Tibial nerve (tissue), 4 donors: ENCODE results near the gene GPR37L1. TPM values are rescaled to one million over a fixed set of nuclear protein-coding genes. Genes with fewer than 3 reads are reported as not detected.
"Not testable (repeated sequence)": the region's sequence is repeated elsewhere in the genome, so short reads cannot be mapped to it uniquely, and the experiment has no call there.

Source experiments
- DNase-seq, 2 donors: peaks; one replicate each; pipeline ENCODE4 v3.0.0-alpha.2; 2019; ENCODE audit warnings: low spot score in 2 of 2
- H3K27ac ChIP-seq, 4 donors: fragments of 200-600 bp; sonication (generic) in 3 of 4; one replicate each; pipeline ENCODE4 v1.5.1; 2017 to 2019; ENCODE audit warnings: mild to moderate bottlenecking in 1 of 4
- H3K27me3 ChIP-seq, 2 donors: fragments of 200-600 bp; sonication (generic) in 1 of 2; one replicate each; pipeline versions ENCODE4 v1.5.1 to v1.6.0; 2017 to 2019
- H3K36me3 ChIP-seq, 3 donors: fragments of 200-600 bp; sonication (generic); one replicate each; pipeline ENCODE4 v1.5.1; 2018 to 2019
- H3K4me1 ChIP-seq, 4 donors: fragments of 200-600 bp; sonication (generic) in 3 of 4; one replicate each; pipeline ENCODE4 v1.5.1; 2017 to 2019
- H3K4me3 ChIP-seq, 4 donors: fragments of 200-600 bp; sonication (generic) in 3 of 4; one replicate each; pipeline ENCODE4 v1.5.1; 2017 to 2019; ENCODE audit warnings: mild to moderate bottlenecking in 1 of 4, moderate library complexity in 1 of 4
- H3K9me3 ChIP-seq, 4 donors: fragments of 200-600 bp; sonication (generic) in 3 of 4; one replicate each; pipeline ENCODE4 v1.5.1; 2017 to 2019
- CTCF ChIP-seq, 5 experiments: fragments of 200-600 bp in 3 of 5; fragments of 450-650 bp in 2 of 5; sonication (generic) in 3 of 5; IDR thresholded peaks; one replicate each; pipeline ENCODE4 v1.5.1; 2016 to 2019; ENCODE audit warnings: antibody characterized with exemption in 5 of 5, mild to moderate bottlenecking in 3 of 5, moderate library complexity in 2 of 5
- EP300 ChIP-seq, 2 donors: sonication (generic); formaldehyde crosslinking; IDR thresholded peaks; one replicate each; pipeline ENCODE4 v1.6.1; 2017; ENCODE audit warnings: antibody characterized with exemption in 2 of 2, mild to moderate bottlenecking in 1 of 2
- POLR2A ChIP-seq, 2 donors: fragments of 450-650 bp; IDR thresholded peaks; one replicate each; pipeline ENCODE4 v1.6.1; 2017; ENCODE audit warnings: antibody characterized with exemption in 2 of 2, mild to moderate bottlenecking in 2 of 2, moderate library complexity in 2 of 2
- whole genome bisulfite sequencing, 2 donors: methylation state at CpG; one replicate each; pipeline ENCODE4 v1.1.5; 2018; 5-methylcytosine and 5-hydroxymethylcytosine counted together
- small RNA-seq: library from RNA; depleted of rRNA; stranded (forward); fragments of <200 nt; gene quantifications from one replicate; pipeline ENCODE3, GENCODE V24; 2016
- total RNA-seq, 4 donors: library from RNA; depleted of rRNA; stranded (reverse); fragments of >200 nt; gene quantifications; one replicate each; pipeline ENCODE4 v1.1.0, GENCODE V29; 2016

GPR37L1 gene
- total RNA-seq, 4 donors from 2014 or later, result 13.8 to 26.3 (median 24.3) TPM

DNA sequence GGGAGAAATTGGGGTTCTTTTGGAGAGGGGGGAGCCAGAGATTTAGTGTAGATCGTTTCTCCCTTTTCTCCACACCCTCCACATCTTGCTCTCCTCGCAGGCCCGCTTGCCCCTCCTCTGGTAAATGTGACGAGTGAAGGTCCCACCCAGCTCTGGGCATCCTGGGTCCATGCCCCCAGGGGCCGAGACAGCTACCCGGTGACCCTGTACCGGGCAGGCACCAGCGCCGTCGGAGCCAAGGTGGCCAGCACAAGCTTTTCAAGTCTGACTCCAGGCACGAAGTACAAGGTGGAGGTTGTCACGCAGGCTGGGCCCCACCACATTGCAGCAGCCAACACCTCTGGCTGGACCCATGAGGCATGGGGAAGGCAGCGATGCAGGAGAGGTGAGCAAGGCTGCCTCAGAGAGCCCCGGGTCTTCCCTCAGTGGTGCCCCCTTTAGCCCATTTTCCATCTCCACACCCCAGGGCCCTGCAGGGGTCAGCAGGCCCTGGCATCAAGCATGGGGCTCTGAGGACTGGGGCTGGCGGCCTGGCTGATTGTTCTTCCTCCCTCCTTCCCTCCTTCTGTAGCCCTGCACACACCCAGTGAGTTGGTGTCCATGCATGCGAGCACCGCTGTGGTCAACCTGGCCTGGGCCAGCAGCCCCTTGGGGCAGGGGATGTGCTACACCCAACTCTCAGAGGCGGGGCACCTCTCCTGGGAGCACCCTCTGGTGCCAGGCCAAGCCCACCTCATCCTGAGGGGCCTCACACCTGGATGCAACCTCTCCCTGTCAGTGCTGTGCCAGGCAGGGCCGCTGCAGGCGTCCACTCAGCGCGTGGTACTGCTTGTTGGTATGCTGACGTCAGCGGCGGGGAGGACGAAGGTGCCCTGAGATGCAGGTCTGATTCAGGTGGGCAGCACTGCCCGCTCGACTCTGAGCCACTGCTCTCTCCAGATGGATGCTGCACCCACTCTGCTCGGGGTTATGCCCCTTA is 54.5 kb downstream of the GPR37L1 start:
- peaks cover 0 to 3% (median 0%) of the 10 kb centered on the region in 3 donors for H3K36me3 ChIP-seq
- 87 to 89% methylated on average over 26 to 28 of the region's 29 CpGs for WGBS, 2 donors

DNA sequence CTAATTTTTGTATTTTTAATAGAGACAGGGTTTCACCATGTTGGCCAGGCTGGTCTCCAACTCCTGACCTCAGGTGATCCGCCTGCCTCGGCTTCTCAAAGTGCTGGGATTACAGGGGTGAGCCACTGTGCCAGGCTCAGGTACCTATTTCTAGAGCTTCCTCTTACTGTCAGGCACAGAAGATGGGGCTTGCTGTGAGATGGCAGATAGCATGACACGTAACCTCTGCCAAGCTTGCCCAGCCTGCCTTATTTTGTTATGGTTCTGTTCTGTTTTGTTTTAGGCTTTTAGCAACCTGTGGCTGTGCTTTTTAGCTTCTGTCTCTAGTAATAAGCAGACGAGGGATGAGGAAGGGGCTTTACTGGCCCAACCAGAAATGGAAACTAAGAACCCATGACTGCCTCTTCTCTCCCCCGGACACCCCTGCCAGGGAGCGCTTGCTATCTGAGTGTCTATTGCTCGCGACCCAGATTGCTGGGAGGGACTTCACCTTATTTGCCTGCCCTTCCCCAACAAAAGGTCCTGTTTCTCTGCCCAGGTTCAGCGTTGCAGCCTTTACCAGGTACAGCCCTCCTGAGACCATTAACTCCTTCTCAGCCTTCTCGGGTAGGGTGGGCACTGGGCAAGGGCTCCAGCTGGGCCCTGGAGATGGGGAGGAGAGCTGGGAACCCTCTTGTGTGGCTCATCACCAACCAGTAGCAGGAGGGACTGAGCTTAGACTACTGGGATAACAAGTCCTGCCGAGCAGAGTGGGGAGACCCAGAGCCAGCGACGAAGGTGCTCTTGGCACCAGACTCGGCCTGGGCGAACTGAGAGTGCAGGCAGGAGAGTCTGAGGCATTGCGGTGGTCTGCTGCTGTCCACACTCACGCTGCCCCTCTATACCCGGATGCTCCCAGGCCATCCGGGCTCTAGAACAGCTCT is 57.4 kb downstream of the GPR37L1 start:
- Histone ChIP-seq H3K9me3 (no peaks in the 10 kb centered on the region), H3K27me3 (no peaks in the 10 kb centered on the region), H3K36me3 (peaks cover 0 to 3% (median 0%) of the 10 kb centered on the region in 3 donors), H3K27ac (no peak overlapping the region), H3K4me3 (no peak overlapping the region), H3K4me1 (peaks cover 0 to 9% (median 4%) of the 10 kb centered on the region in 4 donors)
- 80 to 83% methylated on average over 19 of the region's 19 CpGs for WGBS, 2 donors
- no peak for TF ChIP-seq EP300 (IDR thresholded peaks at IDR 0.05)
- no peak for DNase-seq

More for the DNA sequence above, 54.5 kb downstream of the GPR37L1 start:
- Histone ChIP-seq H3K4me1 (no peaks in the 10 kb centered on the region), H3K4me3 (no peak overlapping the region), H3K9me3 (no peaks in the 10 kb centered on the region), H3K27me3 (no peaks in the 10 kb centered on the region), H3K27ac (no peak overlapping the region)
- no peak for TF ChIP-seq CTCF (IDR thresholded peaks at IDR 0.05)
- DNase-seq, result no peak

- not testable (repeated sequence) for DNase-seq, H3K4me3 ChIP-seq, H3K36me3 ChIP-seq, H3K9me3 ChIP-seq, H3K27me3 ChIP-seq, H3K27ac ChIP-seq
- peaks cover 0 to 15% (median 4%) of the 10 kb centered on the region in 4 donors for H3K4me1 ChIP-seq
- WGBS, 2 donors, result 75% methylated on average over 2 of the region's 2 CpGs
Measured at GRCh38 chr1:202180751-202181139, 58.0 kb downstream of the GPR37L1 start.

DNA sequence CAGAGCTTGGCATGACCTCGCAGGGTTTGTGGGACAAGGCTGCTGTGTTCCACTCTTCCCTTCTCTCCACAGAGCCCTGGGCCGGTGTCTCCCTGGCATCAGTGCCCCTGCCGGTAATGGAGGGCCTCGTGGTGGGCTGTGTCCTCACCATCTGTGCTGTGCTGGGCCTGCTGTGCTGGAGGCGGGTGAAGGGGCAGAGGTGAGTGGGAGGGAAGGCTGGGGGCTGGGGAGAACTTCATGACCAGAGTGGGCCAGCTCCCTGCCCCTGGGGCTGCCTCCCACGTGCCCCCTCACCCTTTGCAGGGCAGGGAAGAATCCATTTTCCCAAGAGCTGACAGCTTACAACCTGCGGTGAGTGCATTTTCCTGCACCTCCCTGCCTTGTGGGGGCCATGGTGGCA is 58.9 kb downstream of the GPR37L1 start:
- Histone ChIP-seq H3K36me3 (peaks cover 0 to 3% (median 0%) of the 10 kb centered on the region in 3 donors), H3K4me3 (no peak overlapping the region), H3K27ac (no peak overlapping the region), H3K4me1 (peaks cover 0 to 15% (median 4%) of the 10 kb centered on the region in 4 donors), H3K27me3 (no peaks in the 10 kb centered on the region), H3K9me3 (no peaks in the 10 kb centered on the region)
- DNase-seq, result no peak
- no peak for TF ChIP-seq CTCF (IDR thresholded peaks at IDR 0.05)
- WGBS, 2 donors, result 67 to 72% methylated on average over 6 to 7 of the region's 7 CpGs

DNA sequence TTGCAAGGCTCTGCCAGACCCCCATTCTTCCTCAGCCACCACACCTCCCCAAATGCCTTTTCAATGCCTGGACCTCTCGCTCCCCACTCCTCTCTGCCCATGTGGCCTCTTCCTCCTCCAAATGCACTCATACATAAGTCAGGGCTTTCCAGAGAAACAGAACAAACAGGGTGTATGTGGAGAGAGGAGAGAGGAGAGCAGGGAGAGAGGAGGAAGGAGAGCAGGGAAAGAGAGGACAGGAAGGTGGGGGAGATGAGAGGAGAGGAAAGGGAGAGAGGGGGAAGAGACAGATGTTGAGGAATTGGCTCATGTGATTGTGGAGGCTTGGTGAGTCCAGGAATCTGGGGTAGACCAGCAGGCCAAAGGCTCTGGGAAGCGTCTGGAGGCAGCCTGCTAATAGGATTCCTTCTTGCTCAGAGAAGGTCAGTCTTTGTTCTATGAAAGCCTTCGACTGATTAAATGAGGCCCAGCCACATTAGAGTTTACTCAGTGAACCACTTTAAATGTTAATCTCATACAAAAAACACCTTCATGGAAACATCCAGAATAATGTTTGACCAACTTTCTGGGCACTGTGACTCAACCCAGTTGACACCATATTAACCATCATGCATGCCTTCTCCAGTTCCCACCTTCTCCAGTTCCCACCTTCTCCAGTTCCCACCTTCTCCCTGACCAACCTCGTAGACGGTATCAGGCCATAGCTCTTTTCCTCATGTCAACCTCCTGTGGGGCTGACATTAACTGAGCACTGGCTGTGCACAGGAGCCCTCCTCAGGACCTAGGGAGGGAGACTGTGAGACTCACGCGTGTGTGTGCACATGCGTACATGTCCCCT is 59.5 kb downstream of the GPR37L1 start:
- Histone ChIP-seq H3K36me3 (peaks cover 0 to 3% (median 0%) of the 10 kb centered on the region in 3 donors), H3K27ac (no peak overlapping the region), H3K9me3 (no peaks in the 10 kb centered on the region), H3K4me3 (no peak overlapping the region), H3K27me3 (no peaks in the 10 kb centered on the region), H3K4me1 (peaks cover 0 to 15% (median 4%) of the 10 kb centered on the region in 4 donors)
- TF ChIP-seq CTCF (IDR thresholded peaks at IDR 0.05), result no peak
- TF ChIP-seq EP300 (IDR thresholded peaks at IDR 0.05), result no peak
- no peak for TF ChIP-seq POLR2A (IDR thresholded peaks at IDR 0.05)
- WGBS, 2 donors, result 83 to 84% methylated on average over 8 of the region's 8 CpGs
- no peak for DNase-seq

Small RNA genes within 50 kb of the gene (small RNA-seq; reads per million reads assigned to genes)
- gene CRIP1P3, result not detected

Other genes with a start within 250 kb of the GPR37L1 start
- 10 to 100 TPM; 42.6 to 76.6 (median 66.4) TPM for gene SHISA4, start 234.0 kb upstream of the GPR37L1 start, total RNA-seq
- 100 to 1,000 TPM in 2 of 4 donors, 10 to 100 TPM in 2; 86.9 to 165 (median 107) TPM for gene LMOD1, start 176.4 kb upstream of the GPR37L1 start, total RNA-seq
- gene TIMM17A, start 167.4 kb upstream of the GPR37L1 start, total RNA-seq, result 10 to 100 TPM; 16.2 to 31.8 (median 21.0) TPM
- gene RNPEP, start 140.3 kb upstream of the GPR37L1 start, total RNA-seq, result 100 to 1,000 TPM; 107 to 168 (median 135) TPM
- 1 to 10 TPM in 1 of 4 donors, under 1 TPM in 1, not detected in 2; under 0.01 to 1.2 TPM for gene ELF3, start 112.3 kb upstream of the GPR37L1 start, total RNA-seq
- gene ARL8A, start 21.8 kb downstream of the GPR37L1 start, total RNA-seq, result 10 to 100 TPM; 35.0 to 64.5 (median 49.3) TPM
- 10 to 100 TPM in 1 of 4 donors, 1 to 10 TPM in 3; 1.2 to 13.8 (median 6.8) TPM for gene PTPN7, start 37.7 kb downstream of the GPR37L1 start, total RNA-seq
- gene LGR6, start 70.9 kb downstream of the GPR37L1 start, total RNA-seq, result under 1 TPM in 1 of 4 donors, not detected in 3; 0.42 TPM
- gene UBE2T, start 219.0 kb downstream of the GPR37L1 start, total RNA-seq, result 1 to 10 TPM in 3 of 4 donors, under 1 TPM in 1; 0.87 to 2.7 (median 1.7) TPM
- 100 to 1,000 TPM in 3 of 4 donors, 10 to 100 TPM in 1; 68.1 to 153 (median 116) TPM for gene PPP1R12B, start 225.8 kb downstream of the GPR37L1 start, total RNA-seq